HepG2 (cell line): ENCODE data around the gene THRA. TPM values are rescaled to one million over a fixed set of nuclear protein-coding genes. Genes with fewer than 3 reads are reported as not detected.

ENCODE experiments used
- ARID2 ChIP-seq: sonication (generic); formaldehyde crosslinking; IDR thresholded peaks from 2 replicates; pipeline ENCODE4 v1.8.1; 2022; ENCODE audit warnings: mild to moderate bottlenecking, missing genetic modification reagents, borderline replicate concordance
- HDAC6 ChIP-seq: fragments of 200-600 bp; sonication (generic); IDR thresholded peaks from 2 replicates; pipeline ENCODE4 v1.7.0; 2017; ENCODE audit warnings: mild to moderate bottlenecking, antibody characterized with exemption, low read length, low read depth
- MTF1 ChIP-seq: sonication (generic); formaldehyde crosslinking; IDR thresholded peaks from 2 replicates; pipeline ENCODE4 v1.5.0; 2020; ENCODE audit warnings: missing genetic modification reagents
- SIX1 ChIP-seq: sonication (generic); formaldehyde crosslinking; IDR thresholded peaks from 2 replicates; pipeline ENCODE4 v1.4.0; 2020; ENCODE audit warnings: missing genetic modification reagents, borderline replicate concordance
- U2AF1 ChIP-seq: fragments of 200-400 bp; formaldehyde crosslinking; optimal IDR thresholded peaks from 2 replicates; pipeline ENCODE3; 2017; ENCODE audit warnings: mild to moderate bottlenecking, low read depth, low read length
- XRCC5 ChIP-seq: fragments of 200-400 bp; formaldehyde crosslinking; optimal IDR thresholded peaks from 2 replicates; pipeline ENCODE3; 2017; ENCODE audit warnings: mild to moderate bottlenecking, low read length
- ZFP36L1 ChIP-seq: sonication (generic); formaldehyde crosslinking; IDR thresholded peaks from 2 replicates; pipeline ENCODE4 v1.8.0; 2022; ENCODE audit warnings: mild to moderate bottlenecking, missing genetic modification reagents, moderate library complexity
- ZFP41 ChIP-seq: sonication (generic); formaldehyde crosslinking; IDR thresholded peaks from 2 replicates; pipeline ENCODE4 v1.4.0; 2020; ENCODE audit warnings: mild to moderate bottlenecking, missing genetic modification reagents, borderline replicate concordance
- ZNF235 ChIP-seq: sonication (generic); formaldehyde crosslinking; IDR thresholded peaks from 2 replicates; pipeline ENCODE4 v1.8.1; 2023; ENCODE audit warnings: mild to moderate bottlenecking, missing genetic modification reagents, borderline replicate concordance
- ZNF530 ChIP-seq: sonication (generic); formaldehyde crosslinking; IDR thresholded peaks from 2 replicates; pipeline ENCODE4 v1.5.0; 2020; ENCODE audit warnings: low read depth, mild to moderate bottlenecking, missing genetic modification reagents
- ZNF790 ChIP-seq: sonication (generic); formaldehyde crosslinking; IDR thresholded peaks from 2 replicates; pipeline ENCODE4 v1.8.0; 2022; ENCODE audit warnings: missing genetic modification reagents, mild to moderate bottlenecking, borderline replicate concordance
- polyA plus RNA-seq, 8 experiments: library from polyadenylated mRNA; depleted of rRNA in 3 of 8; stranded (reverse) in 7 of 8; unstranded in 1 of 8; fragments of >200 nt; fragmentation: Illumina TruSeq in 4 of 8; extraction: Trizol in 4 of 8; gene quantifications; 2 replicates each; pipeline versions ENCODE4 v1.2.1 to v1.2.3, GENCODE V29; 2011 to 2016; ENCODE audit warnings: low read depth in 4 of 8, missing spikeins in 1 of 8, mixed read lengths in 1 of 8; ENCODE audit not compliant: insufficient read depth in 1 of 8
- total RNA-seq, 5 experiments: library from RNA; depleted of rRNA; stranded (reverse); fragments of >200 nt; fragmentation: Illumina TruSeq; extraction: Trizol; gene quantifications; 2 replicates each; pipeline ENCODE4 v1.2.3, GENCODE V29; 2016; ENCODE audit warnings: low read depth in 1 of 5
- TF ChIP-seq, protein P1 (sequence below): IDR thresholded peaks from 2 replicates; pipeline ENCODE4 v1.6.1; 2012; ENCODE audit warnings: low read length, improper control_type of control experiment
- TF ChIP-seq, protein P2 (sequence below): sonication (generic); formaldehyde crosslinking; IDR thresholded peaks from 2 replicates; pipeline ENCODE4 v1.8.1; 2023; ENCODE audit warnings: mild to moderate bottlenecking, inconsistent platforms, moderate library complexity, missing genetic modification reagents, borderline replicate concordance
- TF ChIP-seq, protein P3 (sequence below): sonication (generic); formaldehyde crosslinking; IDR thresholded peaks from 2 replicates; pipeline ENCODE4 v1.8.0; 2022; ENCODE audit warnings: mild to moderate bottlenecking, missing genetic modification reagents, moderate library complexity
- TF ChIP-seq, protein P4 (sequence below): sonication (generic); formaldehyde crosslinking; IDR thresholded peaks from 2 replicates; pipeline ENCODE4 v1.4.0; 2020; ENCODE audit warnings: mild to moderate bottlenecking, missing genetic modification reagents
- TF ChIP-seq, protein P5 (sequence below): IDR thresholded peaks from 2 replicates; pipeline ENCODE4 v1.6.1; 2016; ENCODE audit warnings: mild to moderate bottlenecking
- TF ChIP-seq, protein P6 (sequence below): sonication (generic); formaldehyde crosslinking; IDR thresholded peaks from 2 replicates; pipeline ENCODE4 v1.5.0; 2020; ENCODE audit warnings: missing genetic modification reagents

THRA gene
- total and polyA plus RNA-seq, 2 of the 13 experiments (the other 11 are each of a cell fraction or from before 2014, with no cell fraction given), result 8.0 to 9.9 TPM

DNA sequence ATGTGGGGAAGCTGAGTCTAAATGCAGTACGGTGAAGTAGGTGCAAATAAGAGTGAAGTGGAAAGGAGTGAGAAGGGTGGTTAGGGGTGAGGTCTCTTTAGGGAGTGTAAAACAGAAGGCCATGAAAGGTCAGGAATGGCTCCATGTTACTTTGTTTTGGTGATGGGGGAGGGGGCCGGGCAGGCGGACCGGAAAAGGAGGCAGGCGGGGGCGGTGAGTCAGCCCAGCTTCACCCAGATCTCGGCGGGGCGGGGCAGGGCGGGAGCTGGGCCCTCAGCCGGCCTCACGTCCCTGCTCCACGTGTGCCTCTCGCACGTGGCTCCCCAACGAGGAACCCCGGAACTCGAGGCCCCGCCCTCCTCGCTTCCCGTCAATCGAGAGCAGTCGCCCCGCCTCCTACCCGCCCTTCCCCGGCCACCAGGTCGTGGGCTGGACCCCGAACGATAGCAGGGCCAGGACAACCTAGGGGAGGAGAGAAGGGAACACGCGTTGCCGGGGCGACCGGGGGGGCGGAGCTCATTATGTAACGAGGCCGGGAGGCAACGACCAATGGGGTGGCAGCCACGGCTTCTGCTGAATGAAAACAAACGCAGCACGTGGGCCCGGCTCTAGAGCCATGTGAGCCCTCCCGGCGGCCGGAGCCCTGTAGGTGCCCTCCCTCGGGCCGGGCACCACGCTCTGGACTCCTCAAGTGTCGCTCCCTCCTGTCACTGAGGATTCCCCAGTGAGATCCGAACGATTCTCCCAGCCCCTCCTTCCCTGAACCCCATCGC, 36.3 kb downstream of the THRA start (continued):
- TF ChIP-seq, protein P1, sequence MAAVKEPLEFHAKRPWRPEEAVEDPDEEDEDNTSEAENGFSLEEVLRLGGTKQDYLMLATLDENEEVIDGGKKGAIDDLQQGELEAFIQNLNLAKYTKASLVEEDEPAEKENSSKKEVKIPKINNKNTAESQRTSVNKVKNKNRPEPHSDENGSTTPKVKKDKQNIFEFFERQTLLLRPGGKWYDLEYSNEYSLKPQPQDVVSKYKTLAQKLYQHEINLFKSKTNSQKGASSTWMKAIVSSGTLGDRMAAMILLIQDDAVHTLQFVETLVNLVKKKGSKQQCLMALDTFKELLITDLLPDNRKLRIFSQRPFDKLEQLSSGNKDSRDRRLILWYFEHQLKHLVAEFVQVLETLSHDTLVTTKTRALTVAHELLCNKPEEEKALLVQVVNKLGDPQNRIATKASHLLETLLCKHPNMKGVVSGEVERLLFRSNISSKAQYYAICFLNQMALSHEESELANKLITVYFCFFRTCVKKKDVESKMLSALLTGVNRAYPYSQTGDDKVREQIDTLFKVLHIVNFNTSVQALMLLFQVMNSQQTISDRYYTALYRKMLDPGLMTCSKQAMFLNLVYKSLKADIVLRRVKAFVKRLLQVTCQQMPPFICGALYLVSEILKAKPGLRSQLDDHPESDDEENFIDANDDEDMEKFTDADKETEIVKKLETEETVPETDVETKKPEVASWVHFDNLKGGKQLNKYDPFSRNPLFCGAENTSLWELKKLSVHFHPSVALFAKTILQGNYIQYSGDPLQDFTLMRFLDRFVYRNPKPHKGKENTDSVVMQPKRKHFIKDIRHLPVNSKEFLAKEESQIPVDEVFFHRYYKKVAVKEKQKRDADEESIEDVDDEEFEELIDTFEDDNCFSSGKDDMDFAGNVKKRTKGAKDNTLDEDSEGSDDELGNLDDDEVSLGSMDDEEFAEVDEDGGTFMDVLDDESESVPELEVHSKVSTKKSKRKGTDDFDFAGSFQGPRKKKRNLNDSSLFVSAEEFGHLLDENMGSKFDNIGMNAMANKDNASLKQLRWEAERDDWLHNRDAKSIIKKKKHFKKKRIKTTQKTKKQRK, result no peak
- peak; percentile 54 for TF ChIP-seq XRCC5
- TF ChIP-seq ARID2, result peak; percentile 84; the same call in 1 of the 2 replicates
- TF ChIP-seq SIX1 (CRISPR knock-in tag), result peak; percentile 57; the same call in 1 of the 2 replicates
- peak; percentile 92; the same call in 1 of the 2 replicates for TF ChIP-seq ZNF235 (CRISPR knock-in tag)
- no peak for TF ChIP-seq ZNF530 (CRISPR knock-in tag)
- TF ChIP-seq, protein P2, sequence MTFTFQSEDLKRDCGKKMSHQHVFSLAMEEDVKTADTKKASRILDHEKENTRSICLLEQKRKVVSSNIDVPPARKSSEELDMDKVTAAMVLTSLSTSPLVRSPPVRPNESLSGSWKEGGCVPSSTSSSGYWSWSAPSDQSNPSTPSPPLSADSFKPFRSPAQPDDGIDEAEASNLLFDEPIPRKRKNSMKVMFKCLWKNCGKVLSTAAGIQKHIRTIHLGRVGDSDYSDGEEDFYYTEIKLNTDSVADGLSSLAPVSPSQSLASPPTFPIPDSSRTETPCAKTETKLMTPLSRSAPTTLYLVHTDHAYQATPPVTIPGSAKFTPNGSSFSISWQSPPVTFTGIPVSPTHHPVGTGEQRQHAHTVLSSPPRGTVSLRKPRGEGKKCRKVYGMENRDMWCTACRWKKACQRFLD (CRISPR knock-in tag), result no peak
- TF ChIP-seq, protein P3, sequence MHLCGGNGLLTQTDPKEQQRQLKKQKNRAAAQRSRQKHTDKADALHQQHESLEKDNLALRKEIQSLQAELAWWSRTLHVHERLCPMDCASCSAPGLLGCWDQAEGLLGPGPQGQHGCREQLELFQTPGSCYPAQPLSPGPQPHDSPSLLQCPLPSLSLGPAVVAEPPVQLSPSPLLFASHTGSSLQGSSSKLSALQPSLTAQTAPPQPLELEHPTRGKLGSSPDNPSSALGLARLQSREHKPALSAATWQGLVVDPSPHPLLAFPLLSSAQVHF (CRISPR knock-in tag), result peak; percentile 98
- TF ChIP-seq, protein P4, sequence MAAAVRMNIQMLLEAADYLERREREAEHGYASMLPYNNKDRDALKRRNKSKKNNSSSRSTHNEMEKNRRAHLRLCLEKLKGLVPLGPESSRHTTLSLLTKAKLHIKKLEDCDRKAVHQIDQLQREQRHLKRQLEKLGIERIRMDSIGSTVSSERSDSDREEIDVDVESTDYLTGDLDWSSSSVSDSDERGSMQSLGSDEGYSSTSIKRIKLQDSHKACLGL (CRISPR knock-in tag), result peak; percentile 98
- TF ChIP-seq U2AF1, result no peak
- TF ChIP-seq, protein P5, sequence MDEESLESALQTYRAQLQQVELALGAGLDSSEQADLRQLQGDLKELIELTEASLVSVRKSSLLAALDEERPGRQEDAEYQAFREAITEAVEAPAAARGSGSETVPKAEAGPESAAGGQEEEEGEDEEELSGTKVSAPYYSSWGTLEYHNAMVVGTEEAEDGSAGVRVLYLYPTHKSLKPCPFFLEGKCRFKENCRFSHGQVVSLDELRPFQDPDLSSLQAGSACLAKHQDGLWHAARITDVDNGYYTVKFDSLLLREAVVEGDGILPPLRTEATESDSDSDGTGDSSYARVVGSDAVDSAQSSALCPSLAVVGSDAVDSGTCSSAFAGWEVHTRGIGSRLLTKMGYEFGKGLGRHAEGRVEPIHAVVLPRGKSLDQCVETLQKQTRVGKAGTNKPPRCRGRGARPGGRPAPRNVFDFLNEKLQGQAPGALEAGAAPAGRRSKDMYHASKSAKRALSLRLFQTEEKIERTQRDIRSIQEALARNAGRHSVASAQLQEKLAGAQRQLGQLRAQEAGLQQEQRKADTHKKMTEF (CRISPR knock-in tag), result peak; percentile 100
- TF ChIP-seq HDAC6, result no peak
- peak; percentile 71; the same call in 1 of the 2 replicates for TF ChIP-seq ZFP41 (CRISPR knock-in tag)
- TF ChIP-seq MTF1 (CRISPR knock-in tag), result peak; percentile 70; the same call in 1 of the 2 replicates
- TF ChIP-seq, protein P6, sequence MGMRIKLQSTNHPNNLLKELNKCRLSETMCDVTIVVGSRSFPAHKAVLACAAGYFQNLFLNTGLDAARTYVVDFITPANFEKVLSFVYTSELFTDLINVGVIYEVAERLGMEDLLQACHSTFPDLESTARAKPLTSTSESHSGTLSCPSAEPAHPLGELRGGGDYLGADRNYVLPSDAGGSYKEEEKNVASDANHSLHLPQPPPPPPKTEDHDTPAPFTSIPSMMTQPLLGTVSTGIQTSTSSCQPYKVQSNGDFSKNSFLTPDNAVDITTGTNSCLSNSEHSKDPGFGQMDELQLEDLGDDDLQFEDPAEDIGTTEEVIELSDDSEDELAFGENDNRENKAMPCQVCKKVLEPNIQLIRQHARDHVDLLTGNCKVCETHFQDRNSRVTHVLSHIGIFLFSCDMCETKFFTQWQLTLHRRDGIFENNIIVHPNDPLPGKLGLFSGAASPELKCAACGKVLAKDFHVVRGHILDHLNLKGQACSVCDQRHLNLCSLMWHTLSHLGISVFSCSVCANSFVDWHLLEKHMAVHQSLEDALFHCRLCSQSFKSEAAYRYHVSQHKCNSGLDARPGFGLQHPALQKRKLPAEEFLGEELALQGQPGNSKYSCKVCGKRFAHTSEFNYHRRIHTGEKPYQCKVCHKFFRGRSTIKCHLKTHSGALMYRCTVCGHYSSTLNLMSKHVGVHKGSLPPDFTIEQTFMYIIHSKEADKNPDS (CRISPR knock-in tag), result peak; percentile 85
- peak; percentile 98 for TF ChIP-seq ZNF790 (CRISPR knock-in tag)
- TF ChIP-seq ZFP36L1 (CRISPR knock-in tag), result peak; percentile 96
